Parathyroid adenoma (tissue), 2 donors: ENCODE results near the gene ALG2.

ENCODE experiments used
- H2AFZ ChIP-seq: fragments of 300-600 bp; sonication (generic); one replicate; pipeline ENCODE4 v1.7.0; 2017; ENCODE audit warnings: antibody characterized with exemption, mild to moderate bottlenecking
- H3K27ac ChIP-seq: fragments of 300-600 bp; sonication (generic); one replicate; pipeline ENCODE4 v1.7.0; 2017
- H3K27me3 ChIP-seq: fragments of 300-600 bp; sonication (generic); one replicate; pipeline ENCODE4 v1.7.0; 2017; ENCODE audit warnings: low read length; ENCODE audit not compliant: control insufficient read depth, insufficient read depth
- H3K36me3 ChIP-seq: fragments of 300-600 bp; sonication (generic); one replicate; pipeline ENCODE4 v1.7.0; 2017; ENCODE audit warnings: low read length; ENCODE audit not compliant: control insufficient read depth, insufficient read depth
- H3K4me1 ChIP-seq: fragments of 300-600 bp; sonication (generic); one replicate; pipeline ENCODE4 v1.7.0; 2017; ENCODE audit warnings: control low read depth
- H3K4me2 ChIP-seq: fragments of 300-600 bp; sonication (generic); one replicate; pipeline ENCODE4 v1.7.0; 2017; ENCODE audit warnings: low read length
- H3K4me3 ChIP-seq: fragments of 300-600 bp; sonication (generic); one replicate; pipeline ENCODE4 v1.7.0; 2017; ENCODE audit warnings: low read depth, low read length
- H3K79me2 ChIP-seq: fragments of 300-600 bp; sonication (generic); one replicate; pipeline ENCODE4 v1.7.0; 2017; ENCODE audit warnings: control low read depth
- H3K9ac ChIP-seq: fragments of 300-600 bp; sonication (generic); one replicate; pipeline ENCODE4 v1.7.0; 2017; ENCODE audit warnings: mild to moderate bottlenecking
- H3K9me3 ChIP-seq: fragments of 300-600 bp; sonication (generic); one replicate; pipeline ENCODE4 v1.7.0; 2017; ENCODE audit warnings: low read length; ENCODE audit not compliant: control insufficient read depth
- CTCF ChIP-seq: fragments of 300-600 bp; sonication (generic); IDR thresholded peaks from one replicate; pipeline ENCODE4 v1.7.0; 2017; ENCODE audit warnings: antibody characterized with exemption, mild to moderate bottlenecking
- donor health status: primary hyperparathyroidism.

ALG2 gene

GRCh38 chr9:99178912-99179872 is 42.5 kb downstream of the ALG2 start:
- no peaks in the 10 kb centered on the region for H3K27me3 ChIP-seq
- no peak overlapping the region for H3K27ac ChIP-seq
- H3K79me2 ChIP-seq, result no peaks in the 10 kb centered on the region
- H2AFZ ChIP-seq, result no peak overlapping the region
- TF ChIP-seq CTCF, result no peak
- no peaks in the 10 kb centered on the region for H3K36me3 ChIP-seq
- no peaks in the 10 kb centered on the region for H3K9me3 ChIP-seq
- H3K4me2 ChIP-seq, result no peak overlapping the region
- H3K9ac ChIP-seq, result no peak overlapping the region
- H3K4me3 ChIP-seq, result no peak overlapping the region
- H3K4me1 ChIP-seq, result no peaks in the 10 kb centered on the region

GRCh38 chr9:99177576-99178366 is 44.0 kb downstream of the ALG2 start:
- no peak overlapping the region for H3K9ac ChIP-seq
- no peak overlapping the region for H2AFZ ChIP-seq

GRCh38 chr9:99176527-99177013 is 45.2 kb downstream of the ALG2 start:
- no peaks in the 10 kb centered on the region for H3K4me1 ChIP-seq
- H3K27me3 ChIP-seq, result no peaks in the 10 kb centered on the region
- no peaks in the 10 kb centered on the region for H3K9me3 ChIP-seq
- H2AFZ ChIP-seq, result no peak overlapping the region
- H3K4me2 ChIP-seq, result no peak overlapping the region
- no peak for TF ChIP-seq CTCF
- no peak overlapping the region for H3K27ac ChIP-seq
- no peak overlapping the region for H3K4me3 ChIP-seq
- H3K36me3 ChIP-seq, result no peaks in the 10 kb centered on the region
- H3K9ac ChIP-seq, result no peak overlapping the region
- H3K79me2 ChIP-seq, result no peaks in the 10 kb centered on the region

More at GRCh38 chr9:99177576-99178366, 44.0 kb downstream of the ALG2 start:
- H3K4me1 ChIP-seq, result no peaks in the 10 kb centered on the region
- no peak overlapping the region for H3K27ac ChIP-seq
- no peaks in the 10 kb centered on the region for H3K9me3 ChIP-seq
- H3K79me2 ChIP-seq, result no peaks in the 10 kb centered on the region
- H3K4me3 ChIP-seq, result no peak overlapping the region
- H3K36me3 ChIP-seq, result no peaks in the 10 kb centered on the region
- no peak for TF ChIP-seq CTCF
- H3K4me2 ChIP-seq, result no peak overlapping the region
- no peaks in the 10 kb centered on the region for H3K27me3 ChIP-seq

- no peaks in the 10 kb centered on the region for H3K9me3 ChIP-seq
- no peaks in the 10 kb centered on the region for H3K4me1 ChIP-seq
- no peaks in the 10 kb centered on the region for H3K27me3 ChIP-seq
- no peaks in the 10 kb centered on the region for H3K36me3 ChIP-seq
- no peak overlapping the region for H3K4me2 ChIP-seq
- H3K27ac ChIP-seq, result no peak overlapping the region
- no peaks in the 10 kb centered on the region for H3K79me2 ChIP-seq
- H3K9ac ChIP-seq, result no peak overlapping the region
- no peak for TF ChIP-seq CTCF
- no peak overlapping the region for H3K4me3 ChIP-seq
- no peak overlapping the region for H2AFZ ChIP-seq
Measured at GRCh38 chr9:99173570-99174504, 47.9 kb downstream of the ALG2 start.
